Progenitor cell of endocrine pancreas (in vitro differentiated cells): ENCODE results near the gene GRIA4. TPM values are rescaled to one million over a fixed set of nuclear protein-coding genes. Genes with fewer than 3 reads are reported as not detected.

Source experiments
- DNase-seq: peaks from one replicate; pipeline ENCODE4 v3.0.0; 2021; ENCODE audit warnings: low spot score; ENCODE audit not compliant: unreplicated experiment
- H3K27ac Mint-ChIP-seq: 2 replicates; pipeline ENCODE4 v1.8.0; 2021; ENCODE audit warnings: mild to moderate bottlenecking, moderate library complexity, mixed read lengths
- H3K27me3 Mint-ChIP-seq: 2 replicates; pipeline ENCODE4 v1.8.0; 2021; ENCODE audit warnings: mixed read lengths
- H3K36me3 Mint-ChIP-seq: 2 replicates; pipeline ENCODE4 v1.8.0; 2022; ENCODE audit warnings: mixed read lengths; ENCODE audit not compliant: insufficient read depth
- H3K4me1 Mint-ChIP-seq: 2 replicates; pipeline ENCODE4 v1.8.0; 2021; ENCODE audit warnings: low read depth, mixed read lengths
- H3K4me3 Mint-ChIP-seq: 2 replicates; pipeline ENCODE4 v1.8.0; 2021; ENCODE audit warnings: low read depth, mild to moderate bottlenecking, moderate library complexity, mixed read lengths
- H3K9me3 Mint-ChIP-seq: 2 replicates; pipeline ENCODE4 v1.8.0; 2021; ENCODE audit warnings: low read depth, mixed read lengths
- CTCF ChIP-seq: fragments of 200-600 bp; sonication (generic); IDR thresholded peaks from one replicate; pipeline ENCODE4 v1.5.0; 2021; ENCODE audit warnings: antibody characterized with exemption, mild to moderate bottlenecking; ENCODE audit not compliant: unreplicated experiment
- total RNA-seq: library from RNA; stranded (reverse); gene quantifications from 2 replicates; pipeline ENCODE4 v1.2.1, GENCODE V29; 2021

Gene GRIA4
- total RNA-seq, 1 donor from 2014 or later: 1.3 TPM

GRCh38 chr11:105915021-105915420 is 305.1 kb downstream of the GRIA4 start:
- no peaks in the 10 kb centered on the region for H3K9me3 Mint-ChIP-seq
- H3K4me3 Mint-ChIP-seq: no peak overlapping the region

GRCh38 chr11:105918039-105918438 is 308.2 kb downstream of the GRIA4 start:
- no peaks in the 10 kb centered on the region for H3K36me3 Mint-ChIP-seq
- no peaks in the 10 kb centered on the region for H3K9me3 Mint-ChIP-seq
- TF ChIP-seq CTCF: no peak
- no peak for DNase-seq
- H3K27ac Mint-ChIP-seq: no peak overlapping the region
- no peaks in the 10 kb centered on the region for H3K4me1 Mint-ChIP-seq
- no peaks in the 10 kb centered on the region for H3K27me3 Mint-ChIP-seq
- H3K4me3 Mint-ChIP-seq: no peak overlapping the region

More at GRCh38 chr11:105915021-105915420, 305.1 kb downstream of the GRIA4 start:
- no peak for TF ChIP-seq CTCF
- Mint-ChIP-seq H3K27me3 (no peaks in the 10 kb centered on the region), H3K36me3 (no peaks in the 10 kb centered on the region), H3K27ac (no peak overlapping the region), H3K4me1 (no peaks in the 10 kb centered on the region)
- DNase-seq: no peak

GRCh38 chr11:105918600-105918999 is 308.7 kb downstream of the GRIA4 start:
- no peaks in the 10 kb centered on the region for H3K27me3 Mint-ChIP-seq
- H3K27ac Mint-ChIP-seq: no peak overlapping the region
- no peaks in the 10 kb centered on the region for H3K36me3 Mint-ChIP-seq
- H3K9me3 Mint-ChIP-seq: no peaks in the 10 kb centered on the region
- no peak overlapping the region for H3K4me3 Mint-ChIP-seq
- no peaks in the 10 kb centered on the region for H3K4me1 Mint-ChIP-seq
- DNase-seq: no peak
- no peak for TF ChIP-seq CTCF

- H3K36me3 Mint-ChIP-seq: no peaks in the 10 kb centered on the region
- H3K4me1 Mint-ChIP-seq: no peaks in the 10 kb centered on the region
- H3K27me3 Mint-ChIP-seq: no peaks in the 10 kb centered on the region
- DNase-seq: no peak
- H3K9me3 Mint-ChIP-seq: no peaks in the 10 kb centered on the region
- H3K27ac Mint-ChIP-seq: no peak overlapping the region
- no peak overlapping the region for H3K4me3 Mint-ChIP-seq
- TF ChIP-seq CTCF: no peak
Measured at GRCh38 chr11:105923252-105923651, 313.4 kb downstream of the GRIA4 start.

GRCh38 chr11:105923807-105924206 is 313.9 kb downstream of the GRIA4 start:
- TF ChIP-seq CTCF: no peak
- Mint-ChIP-seq H3K36me3 (no peaks in the 10 kb centered on the region), H3K27me3 (no peaks in the 10 kb centered on the region), H3K9me3 (no peaks in the 10 kb centered on the region), H3K4me3 (no peak overlapping the region), H3K4me1 (no peaks in the 10 kb centered on the region), H3K27ac (no peak overlapping the region)
- DNase-seq: no peak
